Measurements from ENCODE around the gene KRT13. TPM values are rescaled to one million over a fixed set of nuclear protein-coding genes. Genes with fewer than 3 reads are reported as not detected.

KRT13 gene
- total and polyA plus RNA-seq, 2 donors (not counting 1 experiment from before 2014, with no cell fraction given) = not detected

- Histone ChIP-seq H2AFZ (ENCODE audit: insufficient read depth, low read depth, low read length, poor library complexity, severe bottlenecking) (no peak overlapping the region), H3K4me2 (replicated peaks; ENCODE audit: low read depth, low read length, poor library complexity, severe bottlenecking) (no peak overlapping the region), H3K9ac (ENCODE audit: low read length) (no peak overlapping the region), H3K36me3 (replicated peaks in 1 of 2; ENCODE audit: control extremely low read depth in 1 of 2, control insufficient read depth in 1 of 2, extremely low read depth in 1 of 2, insufficient read depth in 2 of 2, low read length in 1 of 2) (no peaks in the 10 kb centered on the region), H3K4me3 (ENCODE audit: control extremely low read depth in 1 of 5, extremely low read depth in 1 of 5, insufficient read depth in 1 of 5, low read depth in 2 of 5, low read length in 4 of 5) (no peak overlapping the region), H3K79me2 (ENCODE audit: control insufficient read depth, insufficient read depth, low read length) (no peaks in the 10 kb centered on the region), H3K9me3 (ENCODE audit: control extremely low read depth in 1 of 3, control insufficient read depth in 2 of 3, insufficient read depth in 1 of 3, low read length in 2 of 3) (peaks cover 0 to 12% (median 0%) of the 10 kb centered on the region in 3 donors), H4K20me1 (ENCODE audit: control insufficient read depth, insufficient read depth, low read length, poor library complexity, severe bottlenecking) (no peaks in the 10 kb centered on the region), H3K27ac (ENCODE audit: low read length in 2 of 2) (no peak overlapping the region), H3K4me1 (ENCODE audit: control insufficient read depth in 2 of 2, insufficient read depth in 2 of 2, low read length in 2 of 2) (no peaks in the 10 kb centered on the region), H3K27me3 (replicated peaks in 1 of 4; ENCODE audit: control extremely low read depth in 1 of 4, control insufficient read depth in 3 of 4, insufficient read depth in 4 of 4, low read length in 3 of 4) (peaks cover 0 to 6% (median 2%) of the 10 kb centered on the region in 4 experiments)
- 73% methylated on average over 2 of the region's 4 CpGs for WGBS (ENCODE audit: insufficient coverage)
- CTCF ChIA-PET = no interaction called here
- no peak for DNase-seq
- H3K9me3 Mint-ChIP-seq (ENCODE audit: insufficient read depth) = peaks cover 2% of the 10 kb centered on the region
- no peak overlapping the region for H3K27ac Mint-ChIP-seq
- no peak for ATAC-seq (ENCODE audit: low read depth)
- intact Hi-C loops (cut with micrococcal nuclease) = no loop called here
- POLR2A ChIA-PET = no interaction called here
- H3K27me3 Mint-ChIP-seq = peaks cover 32% of the 10 kb centered on the region
- no peak for TF ChIP-seq CTCF (IDR thresholded peaks at IDR 0.05)
- TF ChIP-seq EZH2 (IDR thresholded peaks at IDR 0.05; ENCODE audit: borderline replicate concordance, insufficient read depth, low read depth, low read length, poor library complexity, severe bottlenecking) = no peak
- H3K4me1 Mint-ChIP-seq = no peaks in the 10 kb centered on the region
- no peak overlapping the region for H3K4me3 Mint-ChIP-seq
Measured at GRCh38 chr17:41467561-41467960, 37.9 kb downstream of the KRT13 start.

GRCh38 chr17:41466988-41467387 lies 38.4 kb downstream of the KRT13 start, which contains the start of gene KRT32:
Gene KRT32 (minus strand): TSS chr17:41467386. CDS start chr17:41467325, 61 bp downstream.
- ChIA-PET POLR2A (no interaction called here), CTCF (no interaction called here)
- H3K9me3 ChIP-seq (ENCODE audit: control extremely low read depth in 1 of 3, control insufficient read depth in 2 of 3, insufficient read depth in 1 of 3, low read length in 2 of 3) = peaks cover 0 to 12% (median 0%) of the 10 kb centered on the region in 3 donors
- ATAC-seq (ENCODE audit: low read depth) (no peak), DNase-seq (no peak)
- H3K36me3 ChIP-seq (replicated peaks in 1 of 2; ENCODE audit: control extremely low read depth in 1 of 2, control insufficient read depth in 1 of 2, extremely low read depth in 1 of 2, insufficient read depth in 2 of 2, low read length in 1 of 2) = no peaks in the 10 kb centered on the region
- peaks cover 0 to 6% (median 2%) of the 10 kb centered on the region in 4 experiments for H3K27me3 ChIP-seq (replicated peaks in 1 of 4; ENCODE audit: control extremely low read depth in 1 of 4, control insufficient read depth in 3 of 4, insufficient read depth in 4 of 4, low read length in 3 of 4)
- H4K20me1 ChIP-seq (ENCODE audit: control insufficient read depth, insufficient read depth, low read length, poor library complexity, severe bottlenecking) = no peaks in the 10 kb centered on the region
- no peak within 1 kb of the TSS for H3K9ac ChIP-seq (ENCODE audit: low read length)
- H3K79me2 ChIP-seq (ENCODE audit: control insufficient read depth, insufficient read depth, low read length) = no peaks in the 10 kb centered on the region
- intact Hi-C loops (cut with micrococcal nuclease) = no loop called here
- peaks cover 34% of the 10 kb centered on the region for H3K27me3 Mint-ChIP-seq
- 89% methylated on average over 12 of the region's 14 CpGs for WGBS (ENCODE audit: insufficient coverage)
- H3K4me1 Mint-ChIP-seq = no peaks in the 10 kb centered on the region
- H3K4me1 ChIP-seq (ENCODE audit: control insufficient read depth in 2 of 2, insufficient read depth in 2 of 2, low read length in 2 of 2) = no peaks in the 10 kb centered on the region
- H3K4me2 ChIP-seq (replicated peaks; ENCODE audit: low read depth, low read length, poor library complexity, severe bottlenecking) = no peak within 1 kb of the TSS
- no peak within 1 kb of the TSS for H3K27ac ChIP-seq (ENCODE audit: low read length in 2 of 2)
- no peak within 1 kb of the TSS for H3K4me3 ChIP-seq (ENCODE audit: control extremely low read depth in 1 of 5, extremely low read depth in 1 of 5, insufficient read depth in 1 of 5, low read depth in 2 of 5, low read length in 4 of 5)
- no peak within 1 kb of the TSS for H3K27ac Mint-ChIP-seq
- peaks cover 2% of the 10 kb centered on the region for H3K9me3 Mint-ChIP-seq (ENCODE audit: insufficient read depth)
- no peak within 1 kb of the TSS for H2AFZ ChIP-seq (ENCODE audit: insufficient read depth, low read depth, low read length, poor library complexity, severe bottlenecking)
- no peak within 1 kb of the TSS for H3K4me3 Mint-ChIP-seq
- no peak for TF ChIP-seq EZH2 (IDR thresholded peaks at IDR 0.05; ENCODE audit: borderline replicate concordance, insufficient read depth, low read depth, low read length, poor library complexity, severe bottlenecking)
- no peak for TF ChIP-seq CTCF (IDR thresholded peaks at IDR 0.05)

Data from B cell (primary cell).